Peyer's patch (tissue), 4 donors: ENCODE results near the gene RAB7B.

Experiments
- CTCF ChIP-seq, 6 experiments: fragments of 450-650 bp in 4 of 6; fragments of 200-600 bp in 2 of 6; sonication (generic) in 1 of 6; IDR thresholded peaks; one replicate each; pipeline ENCODE4 v1.5.1; 2017 to 2019; ENCODE audit warnings: antibody characterized with exemption in 6 of 6, mild to moderate bottlenecking in 3 of 6, moderate library complexity in 1 of 6
- POLR2A ChIP-seq, 2 donors: fragments of 450-650 bp; IDR thresholded peaks; one replicate each; pipeline ENCODE4 v1.5.1; 2017; ENCODE audit warnings: antibody characterized with exemption in 2 of 2, mild to moderate bottlenecking in 2 of 2, moderate library complexity in 2 of 2

- TF ChIP-seq CTCF (IDR thresholded peaks at IDR 0.05) (no peak), POLR2A (IDR thresholded peaks at IDR 0.05) (no peak)
Observed at GRCh38 chr1:206013026-206013795, 10.0 kb upstream of the RAB7B start.
